ENCODE data around the gene NUDT15.

DNA sequence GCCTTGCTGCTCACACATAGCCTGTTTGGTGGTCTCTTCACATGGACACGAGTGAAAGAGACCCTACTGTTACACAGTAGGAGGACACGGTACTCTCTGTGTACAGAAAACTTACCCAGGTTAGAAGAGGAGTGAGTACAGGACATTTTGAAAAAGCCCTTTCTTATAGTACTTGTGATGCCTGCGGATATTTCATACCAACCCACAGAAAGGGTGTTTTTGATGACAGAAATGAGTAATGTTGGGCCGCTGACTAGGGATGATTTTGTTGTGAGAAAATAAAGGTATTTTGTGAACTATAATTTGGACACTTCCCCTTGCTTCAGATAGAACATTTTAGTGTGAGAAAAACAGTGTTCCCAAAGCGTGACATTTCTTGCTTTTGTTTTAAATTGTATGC is 18.2 kb downstream of the NUDT15 start:
- TF ChIP-seq, protein P1, sequence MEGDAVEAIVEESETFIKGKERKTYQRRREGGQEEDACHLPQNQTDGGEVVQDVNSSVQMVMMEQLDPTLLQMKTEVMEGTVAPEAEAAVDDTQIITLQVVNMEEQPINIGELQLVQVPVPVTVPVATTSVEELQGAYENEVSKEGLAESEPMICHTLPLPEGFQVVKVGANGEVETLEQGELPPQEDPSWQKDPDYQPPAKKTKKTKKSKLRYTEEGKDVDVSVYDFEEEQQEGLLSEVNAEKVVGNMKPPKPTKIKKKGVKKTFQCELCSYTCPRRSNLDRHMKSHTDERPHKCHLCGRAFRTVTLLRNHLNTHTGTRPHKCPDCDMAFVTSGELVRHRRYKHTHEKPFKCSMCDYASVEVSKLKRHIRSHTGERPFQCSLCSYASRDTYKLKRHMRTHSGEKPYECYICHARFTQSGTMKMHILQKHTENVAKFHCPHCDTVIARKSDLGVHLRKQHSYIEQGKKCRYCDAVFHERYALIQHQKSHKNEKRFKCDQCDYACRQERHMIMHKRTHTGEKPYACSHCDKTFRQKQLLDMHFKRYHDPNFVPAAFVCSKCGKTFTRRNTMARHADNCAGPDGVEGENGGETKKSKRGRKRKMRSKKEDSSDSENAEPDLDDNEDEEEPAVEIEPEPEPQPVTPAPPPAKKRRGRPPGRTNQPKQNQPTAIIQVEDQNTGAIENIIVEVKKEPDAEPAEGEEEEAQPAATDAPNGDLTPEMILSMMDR (IDR thresholded peaks at IDR 0.05): no peak
- TF ChIP-seq EP300 (IDR thresholded peaks at IDR 0.05) (no peak), POLR2AphosphoS5 (IDR thresholded peaks at IDR 0.05) (no peak)

Measured in stomach (tissue), 4 donors.